Measurements from ENCODE around the gene VPS13D.

DNA sequence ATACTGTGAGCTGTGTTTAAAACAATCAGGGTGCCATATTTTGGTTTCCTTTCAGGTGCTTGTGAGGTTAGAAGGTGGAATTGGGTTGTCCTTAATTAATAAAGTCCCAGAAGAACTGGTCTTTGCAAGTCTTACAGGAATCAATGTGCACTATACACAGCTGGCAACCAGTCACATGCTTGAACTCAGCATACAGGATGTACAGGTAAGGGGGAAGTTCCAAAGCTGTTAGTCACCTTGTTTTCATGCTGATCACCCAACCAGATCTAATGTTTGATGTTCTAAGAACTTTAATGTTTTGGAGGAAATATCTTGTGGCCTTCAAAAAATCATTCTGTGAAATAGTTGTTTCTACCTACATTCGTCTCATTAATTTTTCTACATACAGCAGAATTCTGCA is 156.3 kb downstream of the VPS13D start:
- TF ChIP-seq, protein P1, sequence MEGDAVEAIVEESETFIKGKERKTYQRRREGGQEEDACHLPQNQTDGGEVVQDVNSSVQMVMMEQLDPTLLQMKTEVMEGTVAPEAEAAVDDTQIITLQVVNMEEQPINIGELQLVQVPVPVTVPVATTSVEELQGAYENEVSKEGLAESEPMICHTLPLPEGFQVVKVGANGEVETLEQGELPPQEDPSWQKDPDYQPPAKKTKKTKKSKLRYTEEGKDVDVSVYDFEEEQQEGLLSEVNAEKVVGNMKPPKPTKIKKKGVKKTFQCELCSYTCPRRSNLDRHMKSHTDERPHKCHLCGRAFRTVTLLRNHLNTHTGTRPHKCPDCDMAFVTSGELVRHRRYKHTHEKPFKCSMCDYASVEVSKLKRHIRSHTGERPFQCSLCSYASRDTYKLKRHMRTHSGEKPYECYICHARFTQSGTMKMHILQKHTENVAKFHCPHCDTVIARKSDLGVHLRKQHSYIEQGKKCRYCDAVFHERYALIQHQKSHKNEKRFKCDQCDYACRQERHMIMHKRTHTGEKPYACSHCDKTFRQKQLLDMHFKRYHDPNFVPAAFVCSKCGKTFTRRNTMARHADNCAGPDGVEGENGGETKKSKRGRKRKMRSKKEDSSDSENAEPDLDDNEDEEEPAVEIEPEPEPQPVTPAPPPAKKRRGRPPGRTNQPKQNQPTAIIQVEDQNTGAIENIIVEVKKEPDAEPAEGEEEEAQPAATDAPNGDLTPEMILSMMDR (IDR thresholded peaks at IDR 0.05), result no peak
- no peak for TF ChIP-seq POLR2A (IDR thresholded peaks at IDR 0.05)

All from ovary (tissue), 3 donors.